Trophoblast cell (in vitro differentiated cells and primary cell): ENCODE results near the gene HMHB1.

Experiments
- DNase-seq, 2 donors: peaks; one replicate each; pipeline ENCODE4 v3.0.0-alpha.2; 2016
- H2AFZ ChIP-seq: 2 replicates; pipeline ENCODE4 v1.6.1; 2013; ENCODE audit warnings: low read length, moderate library complexity, mild to moderate bottlenecking; ENCODE audit not compliant: insufficient read depth, poor library complexity
- H2AK5ac ChIP-seq: 2 replicates; pipeline ENCODE4 v1.6.1; 2013; ENCODE audit warnings: mild to moderate bottlenecking, low read length
- H2BK120ac ChIP-seq: 2 replicates; pipeline ENCODE4 v1.6.1; 2013; ENCODE audit warnings: low read length, mild to moderate bottlenecking, moderate library complexity; ENCODE audit not compliant: insufficient read depth, poor library complexity
- H2BK12ac ChIP-seq: 2 replicates; pipeline ENCODE4 v1.6.1; 2013; ENCODE audit warnings: mild to moderate bottlenecking, low read length, moderate library complexity
- H2BK5ac ChIP-seq: 2 replicates; pipeline ENCODE4 v1.6.1; 2013; ENCODE audit warnings: low read length, low read depth, moderate library complexity, mild to moderate bottlenecking; ENCODE audit not compliant: poor library complexity
- H3K14ac ChIP-seq: 2 replicates; pipeline ENCODE4 v1.6.1; 2013; ENCODE audit warnings: mild to moderate bottlenecking, low read length
- H3K18ac ChIP-seq: 2 replicates; pipeline ENCODE4 v1.6.1; 2013; ENCODE audit warnings: mild to moderate bottlenecking, low read length
- H3K23ac ChIP-seq: 2 replicates; pipeline ENCODE4 v1.6.1; 2013; ENCODE audit warnings: low read length
- H3K27ac ChIP-seq: 2 replicates; pipeline ENCODE4 v1.5.1; 2013; ENCODE audit warnings: low read depth, mild to moderate bottlenecking, inconsistent platforms, low read length, moderate library complexity
- H3K27me3 ChIP-seq: 2 replicates; pipeline ENCODE4 v1.6.1; 2013; ENCODE audit warnings: inconsistent platforms, mild to moderate bottlenecking, low read length, moderate library complexity; ENCODE audit not compliant: insufficient read depth
- H3K36me3 ChIP-seq, 2 experiments: 1 replicate in 1 of 2; 2 replicates in 1 of 2; pipeline ENCODE4 v1.6.1; 2013; ENCODE audit warnings: low read length in 2 of 2, mild to moderate bottlenecking in 2 of 2, moderate library complexity in 1 of 2; ENCODE audit not compliant: insufficient read depth in 2 of 2, control insufficient read depth in 1 of 2
- H3K4ac ChIP-seq: 2 replicates; pipeline ENCODE4 v1.6.1; 2013; ENCODE audit warnings: low read depth, mild to moderate bottlenecking, low read length, moderate library complexity
- H3K4me1 ChIP-seq, 2 experiments: 1 replicate in 1 of 2; 2 replicates in 1 of 2; pipeline ENCODE4 v1.6.1; 2013; ENCODE audit warnings: low read length in 2 of 2, mild to moderate bottlenecking in 2 of 2, moderate library complexity in 1 of 2; ENCODE audit not compliant: insufficient read depth in 2 of 2, control insufficient read depth in 1 of 2
- H3K4me2 ChIP-seq: 2 replicates; pipeline ENCODE4 v1.6.1; 2013; ENCODE audit warnings: inconsistent platforms, mild to moderate bottlenecking, low read length, moderate library complexity
- H3K4me3 ChIP-seq: 2 replicates; pipeline ENCODE4 v1.5.1; 2013; ENCODE audit warnings: mild to moderate bottlenecking, low read depth, low read length, inconsistent platforms
- H3K79me1 ChIP-seq: one replicate; pipeline ENCODE4 v1.6.1; 2013; ENCODE audit warnings: low read length
- H3K79me2 ChIP-seq: 2 replicates; pipeline ENCODE4 v1.6.1; 2013; ENCODE audit warnings: low read length, mild to moderate bottlenecking; ENCODE audit not compliant: control insufficient read depth, insufficient read depth, poor library complexity
- H3K9ac ChIP-seq: 2 replicates; pipeline ENCODE4 v1.6.1; 2013; ENCODE audit warnings: mild to moderate bottlenecking, low read length
- H3K9me3 ChIP-seq: 2 replicates; pipeline ENCODE4 v1.6.1; 2013; ENCODE audit warnings: low read depth, mild to moderate bottlenecking, control low read depth, inconsistent platforms, low read length; ENCODE audit not compliant: insufficient read depth
- H4K12ac ChIP-seq: 2 replicates; pipeline ENCODE4 v1.6.1; 2013; ENCODE audit warnings: low read depth, mild to moderate bottlenecking, low read length, moderate library complexity
- H4K8ac ChIP-seq: 2 replicates; pipeline ENCODE4 v1.6.1; 2013; ENCODE audit warnings: low read depth, mild to moderate bottlenecking, low read length, moderate library complexity
- H4K91ac ChIP-seq: one replicate; pipeline ENCODE4 v1.6.1; 2013; ENCODE audit warnings: low read depth, mild to moderate bottlenecking, low read length, moderate library complexity
- WGBS: extraction: QIAGEN DNeasy Blood & Tissue Kit; methylation state at CpG from one replicate; pipeline ENCODE4 v1.1.7; 2013; ENCODE audit warnings: missing lambda C conversion rate; ENCODE audit not compliant: insufficient read length, insufficient coverage; ENCODE audit errors: extremely low coverage; 5-methylcytosine and 5-hydroxymethylcytosine counted together

The HMHB1 gene

GRCh38 chr5:143862271-143862670 lies 50.3 kb downstream of the HMHB1 start:
- Histone ChIP-seq H3K18ac (no peak overlapping the region), H2AK5ac (no peak overlapping the region), H4K12ac (no peak overlapping the region), H2BK120ac (no peak overlapping the region), H3K36me3 (no peaks in the 10 kb centered on the region), H3K4ac (no peak overlapping the region), H3K27me3 (no peaks in the 10 kb centered on the region), H2AFZ (no peak overlapping the region), H4K91ac (no peak overlapping the region), H3K9me3 (no peaks in the 10 kb centered on the region), H3K4me1 (no peaks in the 10 kb centered on the region), H3K4me3 (no peak overlapping the region), H3K23ac (no peak overlapping the region), H3K27ac (no peak overlapping the region), H4K8ac (no peak overlapping the region), H3K4me2 (no peak overlapping the region), H3K79me1 (no peaks in the 10 kb centered on the region), H2BK12ac (no peak overlapping the region), H2BK5ac (no peak overlapping the region), H3K14ac (no peak overlapping the region), H3K79me2 (no peaks in the 10 kb centered on the region), H3K9ac (no peak overlapping the region)
- no peak for DNase-seq

GRCh38 chr5:143865426-143866025 lies 53.6 kb downstream of the HMHB1 start:
- H2BK120ac ChIP-seq, result no peak overlapping the region
- H3K4me2 ChIP-seq, result no peak overlapping the region
- no peak overlapping the region for H4K8ac ChIP-seq
- H3K14ac ChIP-seq, result no peak overlapping the region
- no peaks in the 10 kb centered on the region for H3K27me3 ChIP-seq
- no peak overlapping the region for H3K18ac ChIP-seq
- no CpG with 5 or more reads among the region's 8 CpGs for WGBS
- no peak overlapping the region for H4K12ac ChIP-seq
- H3K9me3 ChIP-seq, result no peaks in the 10 kb centered on the region
- H3K36me3 ChIP-seq, result no peaks in the 10 kb centered on the region
- no peak overlapping the region for H3K4ac ChIP-seq
- no peak overlapping the region for H2AFZ ChIP-seq
- H3K4me3 ChIP-seq, result no peak overlapping the region
- H3K27ac ChIP-seq, result no peak overlapping the region
- H3K79me1 ChIP-seq, result no peaks in the 10 kb centered on the region
- H2BK12ac ChIP-seq, result no peak overlapping the region
- H2BK5ac ChIP-seq, result no peak overlapping the region
- no peak overlapping the region for H2AK5ac ChIP-seq
- H3K9ac ChIP-seq, result no peak overlapping the region
- no peaks in the 10 kb centered on the region for H3K79me2 ChIP-seq
- H4K91ac ChIP-seq, result no peak overlapping the region
- no peaks in the 10 kb centered on the region for H3K4me1 ChIP-seq
- DNase-seq, result no peak
- H3K23ac ChIP-seq, result no peak overlapping the region
